ENCODE data around the gene GGA1.

GGA1 gene

DNA sequence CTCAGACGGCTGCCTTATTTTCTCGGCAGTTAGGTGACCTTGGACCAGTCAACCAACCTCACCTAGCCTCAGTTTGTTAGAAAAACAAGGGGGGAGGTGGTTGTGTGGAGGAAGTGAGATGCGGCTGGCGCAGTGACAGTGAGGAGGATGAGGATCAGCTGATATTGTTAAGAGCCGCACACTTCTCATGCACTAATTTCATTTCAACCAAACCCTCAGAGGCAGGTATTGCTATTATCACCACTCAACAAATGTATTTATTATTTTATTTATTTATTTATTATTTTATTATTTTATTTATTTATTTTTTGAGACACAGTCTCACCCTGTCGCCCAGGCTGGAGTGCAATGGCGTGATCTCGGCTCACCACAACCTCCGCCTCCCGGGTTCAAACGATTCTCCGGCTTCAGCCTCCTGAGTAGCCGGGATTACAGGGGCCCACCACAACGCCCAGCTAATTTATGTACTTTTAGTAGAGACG, 68.9 kb downstream of the GGA1 start:
- in situ Hi-C loops (cut with HindIII; ENCODE audit: low sequenced_read_pairs) = no loop called here
- no peak for DNase-seq (ENCODE audit: low read depth, low spot score)
- TF ChIP-seq, protein P1, sequence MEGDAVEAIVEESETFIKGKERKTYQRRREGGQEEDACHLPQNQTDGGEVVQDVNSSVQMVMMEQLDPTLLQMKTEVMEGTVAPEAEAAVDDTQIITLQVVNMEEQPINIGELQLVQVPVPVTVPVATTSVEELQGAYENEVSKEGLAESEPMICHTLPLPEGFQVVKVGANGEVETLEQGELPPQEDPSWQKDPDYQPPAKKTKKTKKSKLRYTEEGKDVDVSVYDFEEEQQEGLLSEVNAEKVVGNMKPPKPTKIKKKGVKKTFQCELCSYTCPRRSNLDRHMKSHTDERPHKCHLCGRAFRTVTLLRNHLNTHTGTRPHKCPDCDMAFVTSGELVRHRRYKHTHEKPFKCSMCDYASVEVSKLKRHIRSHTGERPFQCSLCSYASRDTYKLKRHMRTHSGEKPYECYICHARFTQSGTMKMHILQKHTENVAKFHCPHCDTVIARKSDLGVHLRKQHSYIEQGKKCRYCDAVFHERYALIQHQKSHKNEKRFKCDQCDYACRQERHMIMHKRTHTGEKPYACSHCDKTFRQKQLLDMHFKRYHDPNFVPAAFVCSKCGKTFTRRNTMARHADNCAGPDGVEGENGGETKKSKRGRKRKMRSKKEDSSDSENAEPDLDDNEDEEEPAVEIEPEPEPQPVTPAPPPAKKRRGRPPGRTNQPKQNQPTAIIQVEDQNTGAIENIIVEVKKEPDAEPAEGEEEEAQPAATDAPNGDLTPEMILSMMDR (IDR thresholded peaks at IDR 0.05; ENCODE audit: low read depth, low read length) = no peak
- peak overlapping the region; percentile 98 for H3K4me3 ChIP-seq (ENCODE audit: low read depth, low read length)

DNA sequence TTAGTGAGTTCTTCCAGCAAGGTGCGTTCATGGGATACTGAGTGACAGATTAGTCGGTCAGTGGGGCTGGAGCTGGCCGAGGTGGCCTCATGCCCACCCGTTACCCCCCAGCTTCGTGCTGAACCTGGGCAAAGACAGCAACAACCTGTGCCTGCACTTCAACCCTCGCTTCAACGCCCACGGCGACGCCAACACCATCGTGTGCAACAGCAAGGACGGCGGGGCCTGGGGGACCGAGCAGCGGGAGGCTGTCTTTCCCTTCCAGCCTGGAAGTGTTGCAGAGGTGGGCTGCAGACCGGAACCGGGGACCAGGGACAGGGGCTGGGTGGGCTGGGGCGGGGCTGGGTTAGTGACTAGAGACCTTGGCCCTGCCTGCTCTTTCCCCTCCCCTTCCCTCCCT, 69.7 kb downstream of the GGA1 start:
- TF ChIP-seq, protein P1 (IDR thresholded peaks at IDR 0.05; ENCODE audit: low read depth, low read length) = no peak
- H3K4me3 ChIP-seq (ENCODE audit: low read depth, low read length) = peak overlapping the region; percentile 98
- in situ Hi-C loops (cut with HindIII; ENCODE audit: low sequenced_read_pairs) = no loop called here
- DNase-seq (ENCODE audit: low read depth, low spot score) = no peak

DNA sequence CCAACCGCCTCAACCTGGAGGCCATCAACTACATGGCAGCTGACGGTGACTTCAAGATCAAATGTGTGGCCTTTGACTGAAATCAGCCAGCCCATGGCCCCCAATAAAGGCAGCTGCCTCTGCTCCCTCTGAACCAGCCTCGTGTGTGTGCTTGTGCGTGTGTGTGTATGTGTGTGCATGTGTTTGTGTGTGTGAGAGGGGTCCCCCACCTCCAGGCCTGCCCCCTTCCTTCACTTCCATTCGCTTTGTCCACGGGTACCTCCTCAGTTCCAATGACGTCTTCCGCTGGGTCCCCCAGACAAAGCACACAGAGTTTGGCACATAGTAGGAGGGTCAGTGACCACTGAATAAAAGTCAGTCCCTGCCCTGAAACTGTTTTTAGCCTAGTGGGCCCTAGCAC, 71.0 kb downstream of the GGA1 start:
- in situ Hi-C loops (cut with HindIII; ENCODE audit: low sequenced_read_pairs) = no loop called here
- DNase-seq (ENCODE audit: low read depth, low spot score) = no peak
- H3K4me3 ChIP-seq (ENCODE audit: low read depth, low read length) = no peak overlapping the region
- TF ChIP-seq, protein P1 (IDR thresholded peaks at IDR 0.05; ENCODE audit: low read depth, low read length) = no peak

DNA sequence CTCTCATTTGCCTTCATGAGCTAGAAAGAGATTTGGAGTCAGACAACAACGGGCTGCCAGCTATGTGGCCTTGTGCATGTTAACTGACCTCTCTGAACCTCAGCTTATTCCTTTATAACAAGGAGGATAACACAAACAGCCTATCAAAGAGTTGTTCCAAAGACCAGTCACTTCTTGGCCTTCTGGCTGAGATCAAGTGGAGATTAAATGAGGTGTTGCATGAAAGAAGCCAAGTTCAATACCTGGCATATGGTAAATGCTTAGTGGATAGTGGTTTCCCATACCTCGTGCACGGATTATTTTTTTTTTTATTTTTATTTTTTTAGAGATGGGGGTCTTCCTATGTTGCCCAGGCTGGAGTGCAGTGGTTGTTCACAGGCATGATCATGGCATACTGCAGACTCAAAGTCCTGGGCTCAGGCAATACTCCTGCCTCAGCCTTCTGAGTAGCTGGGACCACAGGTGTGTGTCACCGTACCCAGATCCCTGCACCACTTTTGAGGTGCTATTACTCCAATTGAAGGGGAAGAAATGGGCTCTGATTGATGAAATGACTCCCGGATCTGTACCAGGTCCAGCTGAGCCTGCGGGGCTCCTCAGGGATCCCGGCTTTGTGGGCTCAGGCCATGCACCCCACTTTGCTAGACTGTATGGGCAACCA, 71.7 kb downstream of the GGA1 start:
- TF ChIP-seq, protein P1 (IDR thresholded peaks at IDR 0.05; ENCODE audit: low read depth, low read length) = no peak
- no peak for DNase-seq (ENCODE audit: low read depth, low spot score)
- no peak overlapping the region for H3K4me3 ChIP-seq (ENCODE audit: low read depth, low read length)
- in situ Hi-C loops (cut with HindIII; ENCODE audit: low sequenced_read_pairs) = no loop called here

DNA sequence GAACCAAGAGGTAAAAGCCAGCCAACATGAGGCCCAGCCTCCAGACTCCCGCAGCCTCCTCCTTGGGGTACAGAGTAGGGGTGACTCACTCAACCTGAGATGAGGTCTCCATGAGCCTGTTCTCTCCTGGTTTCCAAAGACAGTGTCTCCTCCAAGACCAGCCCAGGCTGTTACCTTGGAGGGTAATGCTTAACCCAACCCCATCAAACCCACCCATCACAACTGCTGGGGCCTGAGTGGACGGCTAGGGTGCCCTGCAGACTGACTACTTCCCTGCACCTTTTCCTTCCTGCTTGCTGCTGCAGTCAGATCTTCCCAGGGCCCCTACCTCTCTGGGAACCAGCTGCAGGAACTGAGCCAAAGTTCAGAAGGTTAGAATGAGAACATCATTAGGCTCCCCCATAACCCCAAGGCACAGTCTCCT, 72.4 kb downstream of the GGA1 start:
- TF ChIP-seq, protein P1 (IDR thresholded peaks at IDR 0.05; ENCODE audit: low read depth, low read length) = no peak
- peak; percentile 40 for DNase-seq (ENCODE audit: low read depth, low spot score)
- in situ Hi-C loops (cut with HindIII; ENCODE audit: low sequenced_read_pairs) = no loop called here
- H3K4me3 ChIP-seq (ENCODE audit: low read depth, low read length) = no peak overlapping the region

DNA sequence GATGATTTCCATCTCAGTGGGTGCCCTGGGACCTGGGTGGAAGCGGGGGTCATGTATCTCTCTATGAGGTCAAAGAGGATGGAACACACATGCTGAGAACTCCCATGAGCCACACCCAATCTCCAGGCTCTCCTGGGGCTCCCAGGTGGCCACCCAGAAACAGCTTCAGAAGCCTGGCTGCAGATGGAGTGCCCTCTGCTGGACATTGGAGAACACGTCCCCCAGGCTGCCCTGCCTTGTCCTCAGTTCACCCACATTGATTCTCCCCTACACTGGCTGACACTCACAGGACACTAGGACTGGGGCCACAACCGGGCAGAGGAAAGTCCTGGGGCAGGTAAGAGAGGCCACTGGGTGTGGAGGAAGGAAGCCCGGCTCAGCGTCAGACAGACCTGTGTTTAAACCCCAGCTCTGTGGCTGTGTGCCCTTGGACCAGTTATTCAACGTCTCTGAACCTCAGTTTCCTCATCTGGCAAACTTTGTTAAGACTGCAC, 73.0 kb downstream of the GGA1 start:
- TF ChIP-seq, protein P1 (IDR thresholded peaks at IDR 0.05; ENCODE audit: low read depth, low read length) = peak; percentile 94
- in situ Hi-C loops (cut with HindIII; ENCODE audit: low sequenced_read_pairs) = no loop called here
- peak; percentile 74 for DNase-seq (ENCODE audit: low read depth, low spot score)
- no peak overlapping the region for H3K4me3 ChIP-seq (ENCODE audit: low read depth, low read length)
